ENCODE results near the gene NOD2.

DNA sequence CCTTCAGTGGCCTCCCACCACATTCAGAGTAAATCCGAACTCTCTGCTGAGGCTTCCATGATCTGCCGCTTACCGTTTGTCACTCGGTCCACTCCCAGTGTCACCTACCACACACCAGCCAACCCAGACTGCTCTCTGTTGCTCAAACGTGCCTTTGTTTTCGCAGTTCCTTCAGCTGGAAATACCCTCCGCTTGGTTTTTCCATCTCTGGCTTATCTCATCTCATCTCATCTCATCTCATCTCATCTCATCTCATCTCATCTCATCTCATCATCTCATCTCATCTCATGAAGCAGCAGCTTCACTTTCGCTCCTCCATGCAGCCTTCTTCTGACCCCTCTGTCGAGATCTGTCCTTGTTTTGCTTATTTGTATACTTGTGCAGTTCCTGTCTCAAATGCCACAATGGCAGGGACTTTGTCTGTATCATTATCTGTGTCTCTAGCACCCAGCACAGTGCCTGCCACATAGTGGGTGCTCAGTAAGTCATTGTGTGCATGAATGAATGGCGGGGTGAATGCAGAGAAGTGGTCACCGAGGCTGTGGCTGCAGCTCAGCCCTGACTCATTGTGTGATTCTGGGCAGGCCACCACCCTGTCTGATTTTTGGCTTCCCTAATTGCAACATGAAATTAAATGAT is 8.5 kb upstream of the NOD2 start:
- TF ChIP-seq, protein P1, sequence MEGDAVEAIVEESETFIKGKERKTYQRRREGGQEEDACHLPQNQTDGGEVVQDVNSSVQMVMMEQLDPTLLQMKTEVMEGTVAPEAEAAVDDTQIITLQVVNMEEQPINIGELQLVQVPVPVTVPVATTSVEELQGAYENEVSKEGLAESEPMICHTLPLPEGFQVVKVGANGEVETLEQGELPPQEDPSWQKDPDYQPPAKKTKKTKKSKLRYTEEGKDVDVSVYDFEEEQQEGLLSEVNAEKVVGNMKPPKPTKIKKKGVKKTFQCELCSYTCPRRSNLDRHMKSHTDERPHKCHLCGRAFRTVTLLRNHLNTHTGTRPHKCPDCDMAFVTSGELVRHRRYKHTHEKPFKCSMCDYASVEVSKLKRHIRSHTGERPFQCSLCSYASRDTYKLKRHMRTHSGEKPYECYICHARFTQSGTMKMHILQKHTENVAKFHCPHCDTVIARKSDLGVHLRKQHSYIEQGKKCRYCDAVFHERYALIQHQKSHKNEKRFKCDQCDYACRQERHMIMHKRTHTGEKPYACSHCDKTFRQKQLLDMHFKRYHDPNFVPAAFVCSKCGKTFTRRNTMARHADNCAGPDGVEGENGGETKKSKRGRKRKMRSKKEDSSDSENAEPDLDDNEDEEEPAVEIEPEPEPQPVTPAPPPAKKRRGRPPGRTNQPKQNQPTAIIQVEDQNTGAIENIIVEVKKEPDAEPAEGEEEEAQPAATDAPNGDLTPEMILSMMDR (IDR thresholded peaks at IDR 0.05), result no peak
- TF ChIP-seq, protein P2, sequence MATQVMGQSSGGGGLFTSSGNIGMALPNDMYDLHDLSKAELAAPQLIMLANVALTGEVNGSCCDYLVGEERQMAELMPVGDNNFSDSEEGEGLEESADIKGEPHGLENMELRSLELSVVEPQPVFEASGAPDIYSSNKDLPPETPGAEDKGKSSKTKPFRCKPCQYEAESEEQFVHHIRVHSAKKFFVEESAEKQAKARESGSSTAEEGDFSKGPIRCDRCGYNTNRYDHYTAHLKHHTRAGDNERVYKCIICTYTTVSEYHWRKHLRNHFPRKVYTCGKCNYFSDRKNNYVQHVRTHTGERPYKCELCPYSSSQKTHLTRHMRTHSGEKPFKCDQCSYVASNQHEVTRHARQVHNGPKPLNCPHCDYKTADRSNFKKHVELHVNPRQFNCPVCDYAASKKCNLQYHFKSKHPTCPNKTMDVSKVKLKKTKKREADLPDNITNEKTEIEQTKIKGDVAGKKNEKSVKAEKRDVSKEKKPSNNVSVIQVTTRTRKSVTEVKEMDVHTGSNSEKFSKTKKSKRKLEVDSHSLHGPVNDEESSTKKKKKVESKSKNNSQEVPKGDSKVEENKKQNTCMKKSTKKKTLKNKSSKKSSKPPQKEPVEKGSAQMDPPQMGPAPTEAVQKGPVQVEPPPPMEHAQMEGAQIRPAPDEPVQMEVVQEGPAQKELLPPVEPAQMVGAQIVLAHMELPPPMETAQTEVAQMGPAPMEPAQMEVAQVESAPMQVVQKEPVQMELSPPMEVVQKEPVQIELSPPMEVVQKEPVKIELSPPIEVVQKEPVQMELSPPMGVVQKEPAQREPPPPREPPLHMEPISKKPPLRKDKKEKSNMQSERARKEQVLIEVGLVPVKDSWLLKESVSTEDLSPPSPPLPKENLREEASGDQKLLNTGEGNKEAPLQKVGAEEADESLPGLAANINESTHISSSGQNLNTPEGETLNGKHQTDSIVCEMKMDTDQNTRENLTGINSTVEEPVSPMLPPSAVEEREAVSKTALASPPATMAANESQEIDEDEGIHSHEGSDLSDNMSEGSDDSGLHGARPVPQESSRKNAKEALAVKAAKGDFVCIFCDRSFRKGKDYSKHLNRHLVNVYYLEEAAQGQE (IDR thresholded peaks at IDR 0.05; ENCODE audit: insufficient read depth in 1 of 2, low read depth in 2 of 2, low read length in 1 of 2), result no peak
- TF ChIP-seq SIN3A (IDR thresholded peaks at IDR 0.05; ENCODE audit: borderline replicate concordance, insufficient read depth, low read depth, low read length) (no peak), POLR2AphosphoS5 (IDR thresholded peaks at IDR 0.05; ENCODE audit: low read depth, low read length) (no peak), TCF7L2 (IDR thresholded peaks at IDR 0.05; ENCODE audit: low read depth, low read length) (no peak)

Data from Panc1 (cell line).